Epithelial cell of esophagus (primary cell): Measurements from ENCODE around the gene PCDHGA1.

Experiments used
- DNase-seq: peaks from one replicate; pipeline ENCODE4 v3.0.0; 2010; ENCODE audit warnings: low read depth
- H3K4me3 ChIP-seq: 2 replicates; pipeline ENCODE4 v1.5.1; 2011; ENCODE audit warnings: mild to moderate bottlenecking, low read length, control low read depth
- CTCF ChIP-seq: IDR thresholded peaks from 2 replicates; pipeline ENCODE4 v1.5.1; 2011; ENCODE audit warnings: low read depth, mild to moderate bottlenecking, low read length, control low read depth, inconsistent platforms; ENCODE audit not compliant: insufficient read depth; ENCODE audit errors: missing control alignments

Gene PCDHGA1

GRCh38 chr5:141492168-141492885 lies 162.0 kb downstream of the PCDHGA1 start:
- no peak for TF ChIP-seq CTCF
- no peak overlapping the region for H3K4me3 ChIP-seq
- no peak for DNase-seq

GRCh38 chr5:141493500-141494422 lies 163.4 kb downstream of the PCDHGA1 start:
- no peak for TF ChIP-seq CTCF
- DNase-seq, result no peak
- no peak overlapping the region for H3K4me3 ChIP-seq

GRCh38 chr5:141494761-141495452 lies 164.6 kb downstream of the PCDHGA1 start:
- no peak for TF ChIP-seq CTCF
- no peak overlapping the region for H3K4me3 ChIP-seq
- DNase-seq, result no peak

- DNase-seq, result no peak
- H3K4me3 ChIP-seq, result no peak overlapping the region
- no peak for TF ChIP-seq CTCF
Observed at GRCh38 chr5:141495453-141495811, 165.1 kb downstream of the PCDHGA1 start.

GRCh38 chr5:141496038-141496437 lies 165.7 kb downstream of the PCDHGA1 start:
- H3K4me3 ChIP-seq, result no peak overlapping the region
- no peak for TF ChIP-seq CTCF
- DNase-seq, result no peak

- no peak for DNase-seq
- H3K4me3 ChIP-seq, result no peak overlapping the region
- TF ChIP-seq CTCF, result no peak
Observed at GRCh38 chr5:141501761-141502160, 171.4 kb downstream of the PCDHGA1 start.
